NCI-H82 treated with DMSO at 0.1 percent for 48 hours (cell line): ENCODE measurements around the gene ISOC2.
A peak's percentile ranks its signal among the peaks of the same experiment; 100 is the strongest.
"Not testable (repeated sequence)": the region's sequence is repeated elsewhere in the genome, so short reads cannot be mapped to it uniquely, and the experiment has no call there.

Experiments used
- DNase-seq: peaks from one replicate; lab custom pipeline; 2025; ENCODE audit not compliant: unreplicated experiment; lab: John Stamatoyannopoulos, UW

The ISOC2 gene

DNA sequence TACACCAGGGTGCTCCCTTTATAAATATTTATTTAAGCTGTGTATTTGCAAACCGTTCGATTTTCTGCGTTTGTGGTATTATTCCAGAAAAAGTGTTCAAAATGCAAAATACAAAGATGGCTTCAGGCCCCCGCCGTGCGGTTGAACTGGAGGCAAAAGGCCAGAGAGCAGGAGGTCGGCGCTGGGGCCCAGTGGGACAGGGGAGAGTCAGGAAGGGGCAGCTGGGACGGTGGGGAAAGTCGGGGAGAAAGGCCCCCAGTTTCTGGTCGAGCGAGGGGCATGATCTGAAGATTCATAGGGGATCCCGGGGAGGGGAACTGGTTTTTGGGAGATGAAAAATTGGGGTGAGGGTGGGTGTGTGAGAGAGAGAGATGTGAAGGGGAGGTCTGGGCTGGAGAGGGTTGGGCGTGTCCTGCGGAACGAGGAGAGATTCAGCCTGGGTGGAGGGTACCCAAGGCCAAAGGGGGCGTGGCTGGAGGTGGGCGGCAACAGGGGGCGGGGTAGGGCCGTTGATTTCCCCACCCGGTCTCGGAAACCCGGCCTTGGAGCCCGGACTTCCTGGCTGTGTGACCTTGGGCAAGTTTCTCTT is 678 bp downstream of the ISOC2 start:
- peak; percentile 57 for DNase-seq

DNA sequence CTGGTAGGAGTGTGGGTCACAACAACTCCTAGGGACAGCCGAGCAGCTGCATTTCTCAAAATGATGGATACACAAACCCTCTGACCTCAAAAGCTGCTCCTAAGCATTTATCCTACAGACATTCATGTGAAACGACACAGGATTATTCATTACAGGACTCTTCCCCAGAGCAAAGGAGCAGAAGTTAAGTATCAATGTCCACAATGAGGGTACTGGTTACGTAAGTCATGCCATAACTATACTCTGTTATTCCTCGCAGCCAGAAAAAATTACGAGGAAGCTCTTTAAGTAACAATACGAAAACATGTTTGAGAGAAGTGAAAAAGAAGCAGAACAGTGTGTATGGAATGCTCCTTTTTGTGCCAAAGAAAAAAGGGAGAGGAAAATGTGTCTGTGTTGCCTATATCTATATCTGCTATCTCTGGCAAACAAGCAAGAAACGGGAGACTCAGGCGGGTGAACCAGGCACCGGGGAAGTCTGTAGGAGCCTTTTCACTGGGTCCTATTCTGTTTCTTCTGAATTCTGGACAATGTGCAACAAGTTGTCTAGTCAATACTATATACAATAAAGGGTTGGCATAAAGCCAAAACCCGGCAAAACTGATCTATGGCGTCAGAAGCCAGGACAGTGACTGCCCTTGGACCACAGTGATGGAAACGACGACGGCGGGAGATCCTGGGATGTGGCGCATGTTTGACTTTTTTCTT is 1.3 kb downstream of the ISOC2 start:
- no peak for DNase-seq

DNA sequence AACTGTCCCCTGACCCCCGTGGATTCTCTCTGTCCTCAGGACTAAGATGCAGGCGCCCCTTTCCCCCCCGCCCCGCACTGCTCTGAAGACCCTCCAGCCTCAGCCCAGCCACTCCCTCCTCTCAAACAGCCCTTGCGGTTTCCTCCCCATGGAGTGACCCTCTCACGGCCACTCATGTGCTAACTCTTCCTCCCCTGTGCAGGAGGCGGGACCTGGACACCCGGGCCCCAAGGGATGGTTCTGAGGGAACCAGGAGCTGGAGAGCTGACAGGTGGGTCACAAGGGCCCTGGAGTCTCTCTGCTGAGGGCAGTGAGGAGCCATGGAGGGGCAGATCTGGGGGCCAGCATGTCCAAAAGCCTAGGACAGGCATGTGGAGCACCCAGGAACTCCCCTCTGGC is 1.9 kb downstream of the ISOC2 start:
- DNase-seq = no peak

DNA sequence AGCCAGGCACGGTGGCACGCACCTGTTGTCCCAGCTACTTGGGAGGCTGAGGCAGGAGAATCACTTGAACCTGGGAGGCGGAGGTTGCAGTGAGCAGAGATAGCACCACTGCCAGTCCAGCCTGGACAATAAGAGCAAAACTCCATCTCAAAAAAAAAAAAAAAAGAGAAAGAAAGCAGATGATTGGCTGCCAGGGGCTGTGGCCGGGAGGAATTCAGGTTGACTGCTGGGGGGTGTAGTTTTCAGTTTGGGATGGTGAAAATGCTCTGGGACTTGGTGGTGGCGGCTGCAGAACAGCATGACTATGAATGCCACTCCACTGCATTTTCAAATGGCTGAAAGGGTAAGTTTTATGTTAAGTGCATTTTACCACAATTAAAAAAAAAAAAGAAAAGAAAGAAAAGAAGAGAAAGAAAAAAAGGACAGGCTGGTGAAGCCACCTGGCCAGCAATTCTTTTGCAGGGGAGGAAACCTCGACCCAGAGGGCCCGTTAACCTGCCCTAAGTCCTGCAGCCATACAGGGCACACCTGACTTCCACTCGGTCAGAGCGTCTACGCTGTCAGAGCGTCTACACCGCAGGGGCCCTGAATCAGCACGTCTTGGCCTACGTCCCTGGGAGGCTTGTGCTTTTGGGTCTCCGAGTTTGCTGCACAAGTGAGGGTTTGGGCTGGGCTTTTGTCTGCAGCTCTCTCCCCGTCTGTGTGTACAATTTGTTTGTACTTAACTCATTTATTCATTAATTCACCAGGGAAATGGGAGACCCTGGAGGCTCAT is 3.6 kb downstream of the ISOC2 start:
- no peak for DNase-seq

DNA sequence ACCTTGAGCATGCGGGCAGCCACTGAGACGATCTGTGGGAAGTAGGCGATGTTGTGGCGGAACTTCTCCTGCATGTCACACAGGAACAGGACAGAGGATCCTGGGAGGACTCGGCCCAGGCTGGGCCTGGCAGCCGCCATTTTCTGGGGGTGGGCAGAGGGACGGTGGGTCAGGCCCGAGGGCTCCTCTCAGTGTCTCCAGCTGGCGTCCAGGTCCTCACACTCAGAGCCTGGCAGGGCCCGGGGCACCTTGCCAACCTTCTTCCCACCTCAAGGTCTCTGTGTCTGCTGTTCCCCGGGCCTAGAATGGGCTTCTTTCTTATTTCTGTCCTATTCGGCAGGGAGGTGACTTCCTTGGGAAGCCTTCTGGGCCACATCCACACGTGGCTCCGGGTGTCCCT is 5.1 kb downstream of the ISOC2 start:
- DNase-seq = no peak

DNA sequence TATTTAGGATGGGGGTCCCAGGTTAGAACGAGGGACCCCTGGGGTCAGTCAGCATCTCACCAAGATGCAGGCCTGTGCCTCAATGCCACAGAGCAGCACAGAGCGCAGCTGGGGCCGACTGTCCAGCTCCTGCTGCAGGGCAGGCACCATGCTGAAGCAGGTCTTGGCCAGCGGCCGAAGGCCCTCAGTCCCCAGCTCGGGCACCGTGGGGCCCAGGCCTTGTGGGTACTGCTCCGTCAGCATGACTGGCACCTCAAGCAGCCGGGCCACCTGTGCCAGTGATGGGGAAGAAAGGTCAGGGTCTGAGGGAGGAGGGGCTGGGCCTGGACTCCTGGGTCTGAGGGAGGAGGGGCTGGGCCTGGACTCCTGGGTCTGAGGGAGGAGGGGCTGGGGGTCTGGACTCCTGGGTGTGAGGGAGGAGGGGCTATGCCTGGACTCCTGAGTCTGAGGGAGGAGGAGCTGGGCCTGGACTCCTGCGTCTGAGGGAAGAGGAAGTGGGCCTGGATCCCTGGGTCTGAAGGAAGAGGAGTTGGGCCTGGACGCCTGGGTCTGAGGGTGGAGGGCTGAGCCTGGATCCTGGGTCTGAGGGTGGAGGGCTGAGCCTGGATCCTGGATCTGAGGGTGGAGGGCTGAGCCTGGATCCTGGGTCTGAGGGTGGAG is 5.7 kb downstream of the ISOC2 start:
- no peak for DNase-seq

DNA sequence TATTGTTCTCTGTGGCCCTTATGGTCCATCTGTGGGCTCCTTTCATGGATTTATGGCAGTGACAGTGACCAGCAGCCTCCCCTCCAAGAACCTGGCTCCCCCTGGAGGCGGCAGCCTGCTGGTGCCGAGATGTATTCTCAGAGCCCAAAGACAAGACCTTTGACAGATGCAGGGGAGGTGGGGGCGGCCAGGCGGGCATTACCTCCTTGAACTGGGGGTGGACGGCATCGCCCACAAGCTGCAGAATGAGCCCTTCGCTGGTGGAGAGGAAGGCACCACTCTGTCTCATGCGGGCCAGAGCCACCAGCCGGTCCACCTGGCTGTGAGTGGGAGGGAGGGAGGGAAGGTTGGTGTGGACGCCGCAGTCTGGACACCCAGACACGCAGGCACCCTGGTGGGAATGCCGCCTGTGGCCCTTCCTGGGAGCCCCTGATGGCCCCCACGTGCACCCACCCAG is 6.6 kb downstream of the ISOC2 start:
- DNase-seq = no peak

DNA sequence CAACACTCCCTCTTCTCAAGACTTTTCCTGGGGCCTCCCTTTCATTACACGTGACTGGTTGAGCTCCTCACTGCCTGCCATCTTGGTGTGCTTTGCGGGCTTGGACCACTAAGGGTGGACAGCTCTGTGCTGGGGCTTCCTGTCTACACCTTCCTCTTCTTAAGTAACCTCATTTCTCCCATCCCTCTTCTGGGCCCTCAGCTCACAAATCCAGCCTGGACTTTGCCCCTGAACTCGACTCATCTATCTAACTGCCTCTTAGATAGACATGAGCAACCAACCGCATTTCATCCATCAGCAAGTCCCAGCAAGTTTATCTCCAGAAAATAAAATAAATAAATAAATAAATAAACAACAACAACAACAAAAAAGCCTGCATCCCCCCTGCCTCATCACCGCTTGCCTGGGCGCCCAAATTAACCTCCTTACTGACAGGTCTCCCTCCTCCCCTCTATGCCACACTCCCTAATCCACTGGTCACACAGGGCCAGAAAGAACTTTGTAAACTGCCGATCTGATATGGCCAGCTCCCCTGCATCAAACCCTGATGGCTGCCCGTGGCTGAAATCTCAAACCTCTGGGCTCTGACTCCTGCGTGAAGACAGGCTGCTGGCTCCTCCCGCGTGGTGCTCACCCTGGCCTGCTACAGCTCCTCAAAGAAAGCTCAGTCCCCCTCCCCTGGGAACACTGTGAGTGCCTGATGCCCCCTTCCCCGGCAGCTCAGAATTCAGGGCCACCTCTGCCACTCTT is 7.8 kb downstream of the ISOC2 start:
- no peak for DNase-seq

DNA sequence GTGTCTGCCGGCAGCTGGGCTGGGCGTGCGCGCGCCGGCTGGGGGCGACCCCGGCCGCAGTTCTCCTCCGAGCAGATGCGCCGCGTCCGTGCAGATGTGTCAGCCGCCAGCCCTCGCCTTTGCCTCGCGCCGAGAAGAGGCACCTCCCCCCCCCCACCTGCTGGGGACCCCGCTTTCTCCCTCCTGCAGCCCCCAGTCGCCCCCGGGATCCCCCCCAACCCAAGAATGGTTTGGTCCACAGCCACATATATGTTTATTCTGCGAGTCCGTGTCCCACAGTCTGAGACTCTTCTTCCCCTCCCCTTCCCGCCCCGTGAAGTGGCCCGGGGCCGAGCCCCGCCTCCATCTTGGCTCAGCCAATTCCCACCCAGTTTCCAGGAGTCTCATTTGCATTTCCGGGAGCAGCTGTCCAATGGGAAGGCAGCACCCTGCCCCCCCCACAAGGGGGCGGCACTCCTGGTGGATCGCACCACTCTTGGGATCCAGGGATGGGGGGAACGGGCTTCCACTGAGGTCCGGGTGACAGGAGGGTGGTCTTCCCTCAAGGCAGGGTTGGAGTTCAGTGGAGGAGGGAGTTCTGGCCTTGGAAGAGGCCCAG is 8.6 kb downstream of the ISOC2 start:
- peak; percentile 89 for DNase-seq

DNA sequence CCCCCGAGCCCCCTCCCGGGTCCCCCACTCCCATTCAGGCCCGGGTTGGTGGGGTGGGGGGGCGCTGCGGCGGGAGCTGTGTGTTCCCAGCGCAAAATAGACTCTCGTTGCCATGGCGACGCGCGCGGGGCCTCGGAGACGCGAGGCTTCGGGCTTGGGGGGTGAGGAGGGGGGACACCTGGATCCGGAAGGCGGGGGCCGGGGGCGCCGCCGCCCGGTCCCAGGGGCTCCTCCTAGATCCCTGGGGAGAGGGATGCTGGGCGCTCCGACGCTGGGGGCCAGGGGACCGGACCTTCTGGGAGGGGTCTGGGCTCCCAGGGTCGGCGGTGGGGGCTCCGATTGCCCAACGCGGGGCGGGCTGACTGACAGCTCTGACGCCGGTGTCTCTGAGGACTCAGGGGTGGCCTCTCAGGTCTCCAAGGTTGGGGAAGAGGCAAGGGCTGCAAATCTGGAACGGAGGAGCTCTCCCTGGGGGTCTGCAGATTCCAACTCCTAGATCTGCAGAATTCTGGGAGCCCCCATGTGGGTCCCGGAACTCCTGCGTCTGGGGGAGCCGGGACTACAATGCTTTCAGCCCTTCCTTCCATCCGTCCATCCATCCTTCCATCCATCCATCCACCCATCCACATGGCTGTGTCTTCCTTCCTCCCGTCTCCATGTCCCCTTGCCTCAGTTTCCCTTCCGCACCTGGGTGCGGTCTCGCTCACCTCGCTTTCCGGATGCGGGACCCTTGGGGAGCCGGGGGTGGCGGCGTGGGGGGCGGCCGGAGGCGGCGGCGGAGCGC is 9.3 kb downstream of the ISOC2 start:
- DNase-seq = no peak

DNA sequence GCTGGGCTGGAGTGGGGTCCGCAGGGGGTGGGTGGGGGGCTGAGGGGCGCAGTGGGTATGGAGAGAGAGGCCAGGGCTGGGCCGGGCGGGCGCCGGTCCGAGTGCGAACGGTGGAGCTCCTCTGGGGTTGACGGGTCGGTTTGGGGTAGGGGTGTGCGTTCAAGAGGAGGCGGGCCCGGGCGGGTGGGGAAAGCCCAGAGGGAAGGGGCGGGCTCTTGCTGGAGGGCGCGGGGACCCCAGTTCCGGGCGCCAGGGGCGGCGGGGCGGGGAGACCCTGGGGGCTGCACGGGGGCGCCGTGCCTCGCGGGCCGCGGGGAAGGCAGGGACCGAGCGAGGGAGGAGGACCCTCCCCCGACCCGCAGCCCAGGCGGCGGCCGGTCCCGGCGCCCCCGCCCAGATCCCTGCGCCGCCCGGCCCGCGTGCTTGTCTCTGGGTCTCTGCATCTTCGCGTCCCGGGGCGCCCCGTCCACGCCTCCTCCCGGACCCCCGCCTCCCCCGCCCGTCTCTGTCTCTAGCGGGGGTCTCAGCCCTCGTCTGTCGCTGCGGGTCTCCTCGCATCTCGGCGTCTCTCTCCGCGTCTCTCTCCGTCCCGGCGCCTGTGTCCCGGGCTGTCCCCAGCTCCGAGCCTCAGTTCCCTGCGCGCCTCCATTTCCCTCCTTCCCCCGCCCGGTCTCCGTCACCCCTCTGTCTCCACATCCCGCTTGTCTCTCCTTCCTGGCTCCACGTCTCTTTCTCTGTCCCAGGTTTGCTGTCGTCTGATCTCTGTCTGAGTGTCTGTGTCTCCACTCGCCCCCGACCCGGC is 10.1 kb downstream of the ISOC2 start:
- DNase-seq = no peak

DNA sequence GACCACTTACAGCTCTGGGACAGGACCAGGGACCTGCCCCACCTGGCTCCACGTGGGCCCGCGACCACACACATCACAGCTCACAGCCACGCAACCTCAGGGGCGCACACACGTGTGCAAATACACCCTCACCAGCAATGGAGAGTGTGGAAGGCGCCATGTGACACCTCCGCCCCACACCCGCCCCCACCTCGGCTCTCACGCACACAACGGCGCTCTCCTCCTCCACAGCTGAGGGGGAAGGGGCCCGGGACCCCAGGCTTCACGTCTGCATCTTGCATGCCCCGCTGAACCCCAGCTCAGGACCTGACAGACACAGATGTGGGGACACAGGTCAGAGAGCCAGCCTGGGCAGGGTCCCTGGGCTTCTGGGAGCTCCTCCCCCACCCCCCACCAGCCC is 12.0 kb downstream of the ISOC2 start:
- no peak for DNase-seq

DNA sequence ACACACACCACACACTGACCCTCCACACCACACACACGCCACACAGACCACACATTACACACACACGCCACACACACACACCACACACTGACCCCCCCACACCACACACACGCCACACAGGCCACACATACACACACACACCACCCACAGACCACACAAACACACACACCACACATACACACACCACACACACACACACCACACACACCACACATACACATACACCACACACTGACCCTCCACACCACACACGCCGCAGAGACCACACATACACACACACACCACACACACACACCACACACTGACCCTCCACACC is 13.3 kb downstream of the ISOC2 start:
- not testable (repeated sequence) for DNase-seq

DNA sequence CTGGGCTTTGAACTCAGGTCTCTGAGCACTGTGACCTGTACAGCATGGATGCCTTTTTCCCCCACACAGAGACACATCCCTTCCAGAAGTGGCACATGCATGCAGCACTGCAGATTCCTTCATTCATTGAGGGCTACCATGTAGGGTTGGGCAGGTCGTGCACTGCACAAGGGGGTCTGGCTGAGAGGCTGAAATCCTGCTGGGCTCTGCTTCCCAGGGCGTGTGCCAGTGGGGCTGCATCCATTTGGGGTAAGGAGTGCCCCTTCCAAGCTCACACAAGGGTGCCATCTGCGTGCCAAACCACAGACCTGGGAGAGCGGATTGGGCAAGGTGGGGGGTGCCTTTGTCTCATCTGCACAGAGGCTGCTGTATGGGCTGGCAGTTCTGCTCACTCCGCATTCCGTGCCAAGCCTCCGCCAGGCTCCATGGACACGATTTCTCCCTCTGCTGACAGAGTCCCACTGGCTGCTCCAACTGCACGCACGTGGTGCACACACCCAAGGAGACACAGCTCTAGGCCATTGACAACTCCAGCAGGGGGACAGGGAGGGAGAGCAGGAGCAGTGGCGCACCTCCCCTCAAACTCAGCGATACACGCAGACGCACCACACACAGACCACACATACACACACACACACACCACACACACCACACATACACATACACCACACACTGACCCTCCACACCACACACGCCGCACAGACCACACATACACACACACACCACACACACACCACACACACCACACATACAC is 13.8 kb downstream of the ISOC2 start:
- DNase-seq = no peak

DNA sequence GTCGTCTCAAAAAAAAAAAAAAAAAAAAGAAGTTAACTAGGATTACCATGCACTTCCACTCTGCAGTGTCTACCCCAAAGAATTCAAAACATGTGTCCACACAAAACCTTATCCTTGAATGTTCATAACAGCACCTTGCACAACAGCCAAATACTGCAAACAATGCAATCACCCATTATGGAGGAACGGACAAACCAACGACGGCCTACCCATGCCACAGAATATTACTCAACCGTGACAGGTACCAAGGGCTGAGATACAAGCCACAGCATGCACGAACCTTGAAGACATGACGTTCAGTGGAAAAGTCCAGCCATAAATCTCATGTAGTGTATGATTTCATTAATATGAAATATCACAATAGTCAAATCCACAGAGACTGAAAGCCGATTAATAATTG is 15.4 kb downstream of the ISOC2 start:
- no peak for DNase-seq

DNA sequence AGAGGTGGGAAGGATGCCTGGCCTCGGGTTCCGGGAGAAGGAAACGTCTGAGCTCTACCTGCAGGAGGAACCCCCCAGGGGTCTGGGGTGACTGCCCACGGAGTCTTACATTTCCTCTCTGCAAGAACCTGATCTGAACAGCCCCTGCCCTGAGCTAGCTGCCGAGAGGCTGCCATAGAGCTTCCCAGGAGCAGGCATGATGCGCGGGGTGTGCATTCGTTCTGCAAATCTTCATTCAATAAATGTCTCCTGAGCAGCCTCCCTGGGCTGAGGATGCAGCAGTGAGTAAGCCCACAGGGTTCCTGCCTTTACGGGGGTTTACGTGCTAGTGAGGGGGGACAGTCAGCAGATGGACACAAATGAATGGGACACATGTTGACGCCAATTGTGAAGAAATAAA is 16.8 kb downstream of the ISOC2 start:
- no peak for DNase-seq

DNA sequence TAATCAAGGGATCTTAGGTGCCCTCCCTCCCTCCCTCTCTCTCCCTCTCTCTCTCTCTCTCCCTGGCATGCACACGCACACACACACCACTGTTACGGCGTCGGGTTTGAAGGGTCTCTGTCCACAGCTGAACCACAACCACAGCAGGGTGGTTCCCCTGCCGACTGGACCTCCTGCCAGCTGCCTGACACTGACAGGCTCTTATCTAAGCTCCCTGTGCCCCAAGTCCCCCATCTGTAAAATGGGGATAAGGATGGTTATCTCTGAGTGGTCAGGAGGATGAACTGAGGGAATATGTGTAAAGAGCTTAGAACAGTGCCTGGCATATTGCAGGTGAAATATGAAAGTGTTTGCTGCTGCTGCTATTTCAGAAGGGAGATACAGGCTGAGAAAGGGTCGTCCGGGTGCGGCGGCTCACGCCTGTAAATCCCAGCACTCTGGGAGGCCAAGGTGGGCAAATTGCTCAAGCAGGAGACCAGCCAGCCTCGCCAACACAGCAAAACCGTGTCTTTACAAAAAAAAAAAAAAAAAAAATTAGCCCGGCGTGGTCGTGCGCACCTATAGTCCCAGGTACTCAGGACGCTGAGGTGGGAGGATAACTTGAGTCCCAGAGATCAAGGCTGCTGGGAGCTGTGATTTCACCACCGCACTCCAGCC is 17.5 kb downstream of the ISOC2 start:
- no peak for DNase-seq
